ENCODE measurements around the gene EHF.

EHF gene

GRCh38 chr11:34599406-34599945, 21.4 kb upstream of the EHF start:
- DNase-seq (ENCODE audit: low read depth, low spot score), result no peak
- Histone ChIP-seq H3K4me3 (no peak overlapping the region), H3K9me3 (ENCODE audit: low read depth, low read length) (no peaks in the 10 kb centered on the region), H3K27ac (no peak overlapping the region), H3K9ac (ENCODE audit: insufficient read length) (no peak overlapping the region), H3K36me3 (ENCODE audit: insufficient read depth, low read length) (no peaks in the 10 kb centered on the region)
- TF ChIP-seq POLR2AphosphoS5 (IDR thresholded peaks at IDR 0.05; ENCODE audit: borderline replicate concordance, low read depth, low read length) (no peak), EZH2 (IDR thresholded peaks at IDR 0.05) (no peak)

GRCh38 chr11:34600339-34601084, 20.4 kb upstream of the EHF start:
- no peak overlapping the region for H3K9ac ChIP-seq (ENCODE audit: insufficient read length)
- DNase-seq (ENCODE audit: low read depth, low spot score), result no peak
- no peak overlapping the region for H3K27ac ChIP-seq
- no peaks in the 10 kb centered on the region for H3K36me3 ChIP-seq (ENCODE audit: insufficient read depth, low read length)
- TF ChIP-seq FOXP2 (optimal IDR thresholded peaks at IDR 0.05; ENCODE audit: control extremely low read depth, extremely low read length, insufficient read depth) (no peak), EZH2 (IDR thresholded peaks at IDR 0.05) (no peak), POLR2AphosphoS5 (IDR thresholded peaks at IDR 0.05; ENCODE audit: borderline replicate concordance, low read depth, low read length) (no peak)
- H3K4me3 ChIP-seq, result no peak overlapping the region
- no peaks in the 10 kb centered on the region for H3K9me3 ChIP-seq (ENCODE audit: low read depth, low read length)

- no peak overlapping the region for H3K27ac ChIP-seq
- no peaks in the 10 kb centered on the region for H3K36me3 ChIP-seq (ENCODE audit: insufficient read depth, low read length)
- TF ChIP-seq EZH2 (IDR thresholded peaks at IDR 0.05), result no peak
- no peaks in the 10 kb centered on the region for H3K9me3 ChIP-seq (ENCODE audit: low read depth, low read length)
- no peak overlapping the region for H3K4me3 ChIP-seq
- no peak overlapping the region for H3K9ac ChIP-seq (ENCODE audit: insufficient read length)
- no peak for DNase-seq (ENCODE audit: low read depth, low spot score)
These were observed 19.8 kb upstream of the EHF start for GRCh38 chr11:34601085-34601444.

DNA sequence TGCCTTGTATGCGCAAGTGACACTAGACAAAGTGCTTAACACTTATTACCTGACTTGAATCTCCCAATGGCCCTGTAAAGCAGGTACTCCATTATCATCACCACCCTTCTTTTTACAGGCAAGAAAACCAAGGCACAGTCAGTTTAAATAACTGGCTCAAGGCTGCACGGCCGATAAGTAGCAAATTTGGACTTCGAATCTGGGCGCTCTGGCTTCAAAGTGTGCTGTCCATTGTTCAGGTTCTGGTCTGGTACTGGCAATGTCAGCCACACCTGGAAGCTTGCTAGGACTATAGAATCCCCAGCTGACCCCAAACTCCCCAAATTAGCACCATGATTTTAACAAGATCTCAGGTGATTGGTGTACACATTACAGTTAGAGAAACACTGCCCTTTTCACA, 19.3 kb upstream of the EHF start:
- no peak for DNase-seq (ENCODE audit: low read depth, low spot score)
- Histone ChIP-seq H3K9me3 (ENCODE audit: low read depth, low read length) (no peaks in the 10 kb centered on the region), H3K4me3 (no peak overlapping the region), H3K36me3 (ENCODE audit: insufficient read depth, low read length) (no peaks in the 10 kb centered on the region), H3K27ac (no peak overlapping the region), H3K9ac (ENCODE audit: insufficient read length) (no peak overlapping the region)
- no peak for TF ChIP-seq EZH2 (IDR thresholded peaks at IDR 0.05)
- no peak for TF ChIP-seq POLR2AphosphoS5 (IDR thresholded peaks at IDR 0.05; ENCODE audit: borderline replicate concordance, low read depth, low read length)
- TF ChIP-seq FOXP2 (optimal IDR thresholded peaks at IDR 0.05; ENCODE audit: control extremely low read depth, extremely low read length, insufficient read depth), result no peak

DNA sequence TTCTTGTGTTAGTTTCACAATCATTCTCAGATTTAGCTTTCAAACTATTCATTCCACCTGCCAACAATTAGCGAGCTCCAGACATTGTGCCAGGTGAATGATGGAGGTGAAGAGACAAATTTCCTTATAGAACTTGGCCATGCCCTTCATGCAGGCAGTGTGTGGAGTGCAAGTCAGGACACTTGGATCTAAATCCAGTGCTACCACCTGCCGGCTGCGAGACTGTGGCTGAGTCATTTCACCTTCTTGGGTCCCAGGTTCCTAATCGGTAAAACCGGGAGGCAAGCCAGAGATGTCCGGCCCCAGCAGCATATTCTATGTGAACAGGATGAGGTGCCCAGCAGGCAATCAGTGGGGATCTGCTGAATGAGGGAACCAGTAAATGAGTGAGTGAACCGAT, 18.6 kb upstream of the EHF start:
- TF ChIP-seq POLR2AphosphoS5 (IDR thresholded peaks at IDR 0.05; ENCODE audit: borderline replicate concordance, low read depth, low read length) (no peak), EZH2 (IDR thresholded peaks at IDR 0.05) (no peak), FOXP2 (optimal IDR thresholded peaks at IDR 0.05; ENCODE audit: control extremely low read depth, extremely low read length, insufficient read depth) (no peak)
- Histone ChIP-seq H3K9me3 (ENCODE audit: low read depth, low read length) (no peaks in the 10 kb centered on the region), H3K9ac (ENCODE audit: insufficient read length) (no peak overlapping the region), H3K36me3 (ENCODE audit: insufficient read depth, low read length) (no peaks in the 10 kb centered on the region), H3K27ac (no peak overlapping the region), H3K4me3 (no peak overlapping the region)
- no peak for DNase-seq (ENCODE audit: low read depth, low spot score)

GRCh38 chr11:34603129-34604001, 17.5 kb upstream of the EHF start:
- no peak for DNase-seq (ENCODE audit: low read depth, low spot score)
- TF ChIP-seq POLR2AphosphoS5 (IDR thresholded peaks at IDR 0.05; ENCODE audit: borderline replicate concordance, low read depth, low read length) (no peak), FOXP2 (optimal IDR thresholded peaks at IDR 0.05; ENCODE audit: control extremely low read depth, extremely low read length, insufficient read depth) (no peak), EZH2 (IDR thresholded peaks at IDR 0.05) (no peak)
- no peaks in the 10 kb centered on the region for H3K36me3 ChIP-seq (ENCODE audit: insufficient read depth, low read length)
- no peak overlapping the region for H3K4me3 ChIP-seq
- H3K27ac ChIP-seq, result no peak overlapping the region
- no peaks in the 10 kb centered on the region for H3K9me3 ChIP-seq (ENCODE audit: low read depth, low read length)
- no peak overlapping the region for H3K9ac ChIP-seq (ENCODE audit: insufficient read length)

DNA sequence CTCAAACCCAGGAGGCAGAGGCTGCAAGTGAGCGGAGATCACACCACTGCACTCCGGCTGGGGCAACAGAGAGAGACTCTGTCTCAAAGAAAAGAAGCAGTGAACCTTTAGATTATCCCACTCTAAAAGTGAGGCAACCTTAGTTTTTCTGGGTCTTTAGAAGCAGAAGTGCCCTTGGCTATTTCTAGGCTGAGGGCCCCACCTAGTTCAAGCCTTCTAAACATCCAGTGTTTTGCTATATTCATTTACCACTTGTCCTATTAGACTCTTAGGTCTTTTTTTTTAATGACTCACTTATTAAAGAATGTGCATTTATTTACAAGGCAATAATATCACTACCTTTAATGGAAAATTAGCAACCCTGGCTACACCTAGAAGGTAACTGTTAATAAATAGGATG, 16.7 kb upstream of the EHF start:
- no peak for DNase-seq (ENCODE audit: low read depth, low spot score)
- H3K9ac ChIP-seq (ENCODE audit: insufficient read length), result no peak overlapping the region
- no peak overlapping the region for H3K4me3 ChIP-seq
- no peak for TF ChIP-seq POLR2AphosphoS5 (IDR thresholded peaks at IDR 0.05; ENCODE audit: borderline replicate concordance, low read depth, low read length)
- no peak for TF ChIP-seq EZH2 (IDR thresholded peaks at IDR 0.05)
- no peak for TF ChIP-seq FOXP2 (optimal IDR thresholded peaks at IDR 0.05; ENCODE audit: control extremely low read depth, extremely low read length, insufficient read depth)
- H3K36me3 ChIP-seq (ENCODE audit: insufficient read depth, low read length), result no peaks in the 10 kb centered on the region
- no peaks in the 10 kb centered on the region for H3K9me3 ChIP-seq (ENCODE audit: low read depth, low read length)
- no peak overlapping the region for H3K27ac ChIP-seq

- TF ChIP-seq EZH2 (IDR thresholded peaks at IDR 0.05), result no peak
- H3K4me3 ChIP-seq, result no peak overlapping the region
- H3K9me3 ChIP-seq (ENCODE audit: low read depth, low read length), result no peaks in the 10 kb centered on the region
- H3K36me3 ChIP-seq (ENCODE audit: insufficient read depth, low read length), result no peaks in the 10 kb centered on the region
- DNase-seq (ENCODE audit: low read depth, low spot score), result no peak
- no peak overlapping the region for H3K9ac ChIP-seq (ENCODE audit: insufficient read length)
- no peak overlapping the region for H3K27ac ChIP-seq
These were observed 16.0 kb upstream of the EHF start for GRCh38 chr11:34604911-34605310.

Data from SK-N-MC (cell line).